ENCODE results near the gene THPO.

DNA sequence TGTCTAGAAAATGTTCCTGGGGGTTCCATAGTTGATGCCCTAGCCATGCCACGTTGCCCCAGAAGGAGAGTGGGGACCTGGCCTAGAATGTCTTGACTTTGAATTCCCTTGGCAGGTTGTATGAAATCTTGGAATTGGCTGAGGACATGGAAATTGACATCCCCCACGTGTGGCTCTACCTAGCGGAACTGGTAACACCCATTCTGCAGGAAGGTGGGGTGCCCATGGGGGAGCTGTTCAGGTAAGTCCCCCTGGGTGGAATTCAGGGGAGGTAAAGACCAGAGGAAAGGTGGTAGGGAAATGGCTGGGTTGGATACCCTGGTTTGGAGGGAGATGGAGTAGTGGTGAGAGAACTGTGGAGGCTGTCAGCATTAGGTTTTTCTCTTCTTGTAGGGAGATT lies 49.5 kb downstream of the THPO start:
- no peak for TF ChIP-seq TAF1 (IDR thresholded peaks at IDR 0.05; ENCODE audit: low read depth)
- no peak for TF ChIP-seq NFIC (IDR thresholded peaks at IDR 0.05)
- TF ChIP-seq YY1 (IDR thresholded peaks at IDR 0.05; ENCODE audit: low read depth), result no peak
